Measurements from ENCODE around the gene CLCA1. TPM values are rescaled to one million over a fixed set of nuclear protein-coding genes. Genes with fewer than 3 reads are reported as not detected.

The CLCA1 gene
- polyA plus RNA-seq, 1 of the 3 experiments (the other 2 are of a cell fraction), result not detected

GRCh38 chr1:86472767-86473166 lies 4.0 kb downstream of the CLCA1 start:
- Histone ChIP-seq H4K20me1 (ENCODE audit: insufficient read depth) (no peaks in the 10 kb centered on the region), H3K9ac (no peak overlapping the region), H3K4me2 (no peak overlapping the region), H3K9me2 (no peaks in the 10 kb centered on the region), H3K27ac (ENCODE audit: low read depth in 2 of 2, low read length in 1 of 2) (no peak overlapping the region), H3F3A (replicated peaks; ENCODE audit: insufficient read depth) (peaks cover 3% of the 10 kb centered on the region), H2AFZ (ENCODE audit: low read depth) (no peak overlapping the region), H3K4me3 (ENCODE audit: low read depth in 2 of 2, low read length in 1 of 2) (no peak overlapping the region), H3K4me1 (ENCODE audit: control insufficient read depth in 1 of 2, insufficient read depth in 2 of 2, low read depth in 1 of 2, low read length in 1 of 2) (no peaks in the 10 kb centered on the region), H3K79me2 (ENCODE audit: insufficient read depth) (no peaks in the 10 kb centered on the region), H3K27me3 (ENCODE audit: insufficient read depth) (peaks cover 5% of the 10 kb centered on the region; the same call in 1 of the 2 replicates), H3K9me3 (no peaks in the 10 kb centered on the region), H3K36me3 (replicated peaks in 1 of 2; ENCODE audit: control insufficient read depth in 1 of 2, insufficient read depth in 2 of 2, low read length in 1 of 2) (no peaks in the 10 kb centered on the region)
- ChIA-PET CTCF (interaction anchor here (0.9 to 4.8 kb wide), 25 partner anchors 10 to 285 kb away, joined by 3 to 35 read pairs (median 5); partner anchors contain the start of gene SH3GLB1), POLR2A (no interaction called here)
- 49% methylated on average over 3 of the region's 3 CpGs for WGBS (ENCODE audit: low lambda C conversion rate)
- TF ChIP-seq TCF12 (IDR thresholded peaks at IDR 0.05) (no peak), CHD2 (IDR thresholded peaks at IDR 0.05; ENCODE audit: low read length, partially characterized antibody) (no peak), JUND (IDR thresholded peaks at IDR 0.05) (no peak), PBX3 (IDR thresholded peaks at IDR 0.05) (no peak), GABPA (IDR thresholded peaks at IDR 0.05; ENCODE audit: low read depth) (no peak), REST (IDR thresholded peaks at IDR 0.05; ENCODE audit: low read depth, low read length) (no peak), FOXM1 (IDR thresholded peaks at IDR 0.05; ENCODE audit: low read depth) (no peak), ZBTB33 (IDR thresholded peaks at IDR 0.05; ENCODE audit: borderline replicate concordance, low read depth) (no peak)
- no peak for DNase-seq

GRCh38 chr1:86477256-86477655 lies 8.5 kb downstream of the CLCA1 start:
- ChIA-PET CTCF (interaction anchor here (4.8 kb wide), 1 partner anchor 24 kb away, joined by 35 read pairs; no protein-coding TSS in a partner anchor), POLR2A (no interaction called here)
- no peak overlapping the region for H3K27ac ChIP-seq (ENCODE audit: low read depth in 2 of 2, low read length in 1 of 2)
- H3K9me3 ChIP-seq, result no peaks in the 10 kb centered on the region
- no peaks in the 10 kb centered on the region for H3K79me2 ChIP-seq (ENCODE audit: insufficient read depth)
- no peak for DNase-seq
- peaks cover 5% of the 10 kb centered on the region; the same call in 1 of the 2 replicates for H3K27me3 ChIP-seq (ENCODE audit: insufficient read depth)
- H3K9me2 ChIP-seq, result no peaks in the 10 kb centered on the region
- no peak overlapping the region for H3K9ac ChIP-seq
- H3K4me2 ChIP-seq, result no peak overlapping the region
- 80% methylated on average over 4 of the region's 4 CpGs for whole genome bisulfite sequencing (ENCODE audit: low lambda C conversion rate)
- H3K4me1 ChIP-seq (ENCODE audit: control insufficient read depth in 1 of 2, insufficient read depth in 2 of 2, low read depth in 1 of 2, low read length in 1 of 2), result no peaks in the 10 kb centered on the region
- H3K36me3 ChIP-seq (replicated peaks in 1 of 2; ENCODE audit: control insufficient read depth in 1 of 2, insufficient read depth in 2 of 2, low read length in 1 of 2), result no peaks in the 10 kb centered on the region
- H3K4me3 ChIP-seq (ENCODE audit: low read depth in 2 of 2, low read length in 1 of 2), result no peak overlapping the region
- H2AFZ ChIP-seq (ENCODE audit: low read depth), result no peak overlapping the region
- no peaks in the 10 kb centered on the region for H4K20me1 ChIP-seq (ENCODE audit: insufficient read depth)
- peaks cover 3% of the 10 kb centered on the region for H3F3A ChIP-seq (replicated peaks; ENCODE audit: insufficient read depth)
- TF ChIP-seq ELF1 (IDR thresholded peaks at IDR 0.05) (no peak), FOXJ3 (CRISPR knock-in tag; IDR thresholded peaks at IDR 0.05) (no peak), MEF2A (IDR thresholded peaks at IDR 0.05; ENCODE audit: borderline replicate concordance, low read depth) (no peak), IRF3 (IDR thresholded peaks at IDR 0.05; ENCODE audit: low read depth, low read length) (no peak), FOXM1 (IDR thresholded peaks at IDR 0.05; ENCODE audit: low read depth) (no peak), YY1 (IDR thresholded peaks at IDR 0.05; ENCODE audit: low read depth) (no peak), TEAD4 (IDR thresholded peaks at IDR 0.05; ENCODE audit: borderline replicate concordance, insufficient read depth) (no peak), REST (IDR thresholded peaks at IDR 0.05; ENCODE audit: low read depth, low read length) (no peak), NRF1 (IDR thresholded peaks at IDR 0.05; ENCODE audit: low read depth, low read length) (no peak), TCF12 (IDR thresholded peaks at IDR 0.05) (no peak), EP300 (IDR thresholded peaks at IDR 0.05; ENCODE audit: borderline replicate concordance in 1 of 2, low read depth in 1 of 2, low read length in 1 of 2) (no peak), POLR2AphosphoS5 (IDR thresholded peaks at IDR 0.05; ENCODE audit: low read depth, low read length) (no peak)

Measured in SK-N-SH (cell line).